ENCODE data around the gene CACNA2D3.

- no peak for TF ChIP-seq GATA2 (IDR thresholded peaks at IDR 0.05; ENCODE audit: low read depth, low read length)
- TF ChIP-seq GATA3 (IDR thresholded peaks at IDR 0.05; ENCODE audit: low read depth, low read length): no peak
Observed at GRCh38 chr3:55085231-55085630, 962.9 kb downstream of the CACNA2D3 start.
